22Rv1 (cell line): ENCODE results near the gene DAO.

Experiments
- H3K27ac ChIP-seq: fragments of 450-650 bp; 2 replicates; pipeline ENCODE4 v1.5.1; 2017
- CTCF ChIP-seq: fragments of 450-650 bp; IDR thresholded peaks from 2 replicates; pipeline ENCODE4 v1.5.1; 2017; ENCODE audit warnings: mild to moderate bottlenecking
- ZFX ChIP-seq: fragments of 450-650 bp; IDR thresholded peaks from 2 replicates; pipeline ENCODE4 v1.6.1; 2017; ENCODE audit warnings: antibody characterized with exemption, borderline replicate concordance

The DAO gene

GRCh38 chr12:108842361-108842760 lies 37.5 kb upstream of the DAO start:
- H3K27ac ChIP-seq = no peak overlapping the region
- no peak for TF ChIP-seq CTCF
- TF ChIP-seq ZFX = no peak

GRCh38 chr12:108843187-108843586 lies 36.7 kb upstream of the DAO start:
- H3K27ac ChIP-seq = no peak overlapping the region
- no peak for TF ChIP-seq ZFX
- TF ChIP-seq CTCF = no peak

GRCh38 chr12:108845696-108846095 lies 34.2 kb upstream of the DAO start:
- TF ChIP-seq CTCF = no peak
- no peak for TF ChIP-seq ZFX
- H3K27ac ChIP-seq = no peak overlapping the region

- H3K27ac ChIP-seq = no peak overlapping the region
- TF ChIP-seq CTCF (no peak), ZFX (no peak)
Measured at GRCh38 chr12:108846290-108846701, 33.6 kb upstream of the DAO start.

GRCh38 chr12:108847705-108848104 lies 32.2 kb upstream of the DAO start:
- TF ChIP-seq CTCF = no peak
- no peak for TF ChIP-seq ZFX
- H3K27ac ChIP-seq = no peak overlapping the region

- H3K27ac ChIP-seq = no peak overlapping the region
- no peak for TF ChIP-seq ZFX
- no peak for TF ChIP-seq CTCF
Measured at GRCh38 chr12:108849660-108850059, 30.2 kb upstream of the DAO start.

- no peak for TF ChIP-seq ZFX
- TF ChIP-seq CTCF = no peak
- H3K27ac ChIP-seq = no peak overlapping the region
Measured at GRCh38 chr12:108850854-108851573, 28.9 kb upstream of the DAO start.
